ENCODE results near the gene FAM184B.

Gene FAM184B

GRCh38 chr4:17623451-17624001 lies 157.9 kb downstream of the FAM184B start:
- DNase-seq: no peak

- no peak for DNase-seq
Observed at GRCh38 chr4:17619416-17620105, 161.9 kb downstream of the FAM184B start.

- DNase-seq: no peak
Observed at GRCh38 chr4:17618926-17619325, 162.5 kb downstream of the FAM184B start.

GRCh38 chr4:17616283-17616682 lies 165.1 kb downstream of the FAM184B start:
- no peak for DNase-seq

GRCh38 chr4:17614416-17615299 lies 166.8 kb downstream of the FAM184B start, which contains the start of gene MED28:
TSS of gene MED28 (plus strand) at chr4:17614641. CDS start at chr4:17614655, 14 bp downstream.
- peak; percentile 96 for DNase-seq

GRCh38 chr4:17613761-17614415 lies 167.5 kb downstream of the FAM184B start:
- no peak for DNase-seq

- DNase-seq: no peak
Observed at GRCh38 chr4:17605236-17605635, 176.2 kb downstream of the FAM184B start.

GRCh38 chr4:17599826-17600225 lies 181.6 kb downstream of the FAM184B start:
- DNase-seq: peak; percentile 25

- DNase-seq: no peak
Observed at GRCh38 chr4:17597517-17597916, 183.9 kb downstream of the FAM184B start.

GRCh38 chr4:17595471-17596005 lies 185.9 kb downstream of the FAM184B start:
- peak; percentile 23 for DNase-seq

GRCh38 chr4:17589355-17589754 lies 192.1 kb downstream of the FAM184B start:
- DNase-seq: no peak

GRCh38 chr4:17587094-17587822 lies 194.2 kb downstream of the FAM184B start:
- DNase-seq: peak; percentile 59

GRCh38 chr4:17584521-17585213 lies 196.8 kb downstream of the FAM184B start:
- DNase-seq: no peak

- no peak for DNase-seq
Observed at GRCh38 chr4:17583941-17584340, 197.5 kb downstream of the FAM184B start.

GRCh38 chr4:17583276-17583675 lies 198.1 kb downstream of the FAM184B start:
- DNase-seq: no peak

- DNase-seq: no peak
Observed at GRCh38 chr4:17580969-17581368, 200.5 kb downstream of the FAM184B start.
